Fibroblast of mammary gland (primary cell): Measurements from ENCODE around the gene MLC1.

Experiments used
- DNase-seq: peaks from one replicate; pipeline ENCODE4 v3.0.0-alpha.2; 2010; ENCODE audit warnings: low read depth
- H3K4me3 ChIP-seq: 2 replicates; pipeline ENCODE4 v1.5.1; 2011; ENCODE audit warnings: low read depth, mild to moderate bottlenecking, low read length, moderate library complexity; ENCODE audit not compliant: control insufficient read depth
- CTCF ChIP-seq: conservative IDR thresholded peaks from 2 replicates; pipeline ENCODE4 v1.5.1; 2011; ENCODE audit warnings: low read depth, low read length, inconsistent platforms; ENCODE audit not compliant: control insufficient read depth, insufficient read depth

Gene MLC1

DNA sequence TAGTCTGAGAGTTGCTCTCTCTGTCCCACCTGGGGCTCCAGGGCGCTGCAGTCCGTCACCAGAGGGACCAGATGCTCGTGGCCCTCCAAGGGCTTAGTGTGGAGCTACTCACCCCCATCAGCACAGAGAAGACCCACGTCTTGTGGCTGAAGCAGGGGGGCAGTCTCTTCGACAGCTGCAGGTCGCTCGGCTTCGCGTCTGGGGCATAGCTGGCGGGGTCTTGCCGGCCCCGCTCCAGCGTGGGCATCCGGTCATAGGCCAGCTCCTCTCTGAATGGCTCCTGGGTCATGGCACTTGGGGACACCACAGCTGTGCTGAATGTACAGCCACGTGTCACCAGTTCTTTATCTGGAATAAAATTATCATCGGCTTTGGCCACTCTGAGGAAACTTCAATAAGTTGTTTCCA, 608 bp downstream of the MLC1 start:
- H3K4me3 ChIP-seq: no peak overlapping the region
- no peak for TF ChIP-seq CTCF
- DNase-seq: no peak

- DNase-seq: no peak
- TF ChIP-seq CTCF: no peak
- H3K4me3 ChIP-seq: no peak overlapping the region
Observed at GRCh38 chr22:50084080-50084477, 1.1 kb downstream of the MLC1 start.

DNA sequence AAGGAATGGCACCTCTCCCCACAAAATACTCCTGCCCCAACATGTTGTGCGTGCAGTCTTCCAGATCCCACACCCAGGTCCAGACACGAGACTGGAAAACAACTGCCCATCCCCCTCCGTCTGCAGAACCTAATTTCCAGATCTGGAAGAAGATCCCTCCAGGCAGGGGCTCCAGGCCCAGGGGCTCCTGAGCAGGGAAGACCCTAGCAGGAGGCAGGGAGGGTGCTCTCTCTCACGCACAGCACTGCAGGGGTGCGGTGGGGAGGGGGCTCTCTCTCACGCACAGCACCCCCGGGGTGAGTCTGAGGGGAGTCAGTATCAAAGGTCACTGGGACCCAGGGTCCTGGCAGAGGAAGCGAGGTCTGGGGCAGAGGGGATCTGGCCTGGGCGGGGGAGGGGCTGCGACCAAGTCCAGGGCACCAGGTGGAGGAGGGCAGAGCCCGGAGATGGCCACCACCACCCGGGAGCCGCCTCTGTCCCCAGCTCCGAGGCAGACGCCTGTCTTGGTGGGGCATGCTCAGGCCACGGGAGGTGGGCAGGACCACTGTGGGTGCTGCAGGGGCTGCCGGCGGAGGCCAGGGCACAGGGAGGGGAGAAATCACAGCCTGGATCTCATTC, 1.7 kb downstream of the MLC1 start:
- no peak overlapping the region for H3K4me3 ChIP-seq

GRCh38 chr22:50082961-50083461, 2.2 kb downstream of the MLC1 start:
- DNase-seq: no peak

More for the DNA sequence above, 1.7 kb downstream of the MLC1 start:
- DNase-seq: no peak
- no peak for TF ChIP-seq CTCF

DNA sequence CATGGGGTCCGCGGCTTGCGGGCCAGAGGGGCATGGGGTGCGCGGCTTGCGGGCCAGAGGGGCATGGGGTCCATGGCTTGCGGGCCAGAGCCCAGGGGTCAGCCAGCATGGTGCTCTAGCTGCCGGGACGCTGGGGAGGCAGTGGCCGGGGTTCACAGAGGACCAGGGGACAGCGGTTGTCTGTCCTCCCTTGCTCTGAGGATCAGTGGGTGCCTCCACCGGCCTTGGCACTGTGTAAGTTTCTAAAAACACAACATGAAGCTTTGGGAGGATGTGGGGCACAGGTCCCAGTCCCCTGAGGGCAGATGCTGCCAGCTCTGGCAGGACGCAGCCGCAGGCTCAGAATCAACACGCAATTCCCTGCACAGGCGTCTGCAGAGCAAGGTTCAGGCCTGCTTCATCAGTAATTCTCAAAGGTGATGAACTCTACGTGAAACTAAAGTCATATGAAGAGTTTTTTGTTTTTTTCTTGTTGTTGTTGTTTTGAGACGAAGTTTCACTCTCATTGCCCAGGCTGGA, 3.0 kb downstream of the MLC1 start:
- TF ChIP-seq CTCF: no peak
- no peak overlapping the region for H3K4me3 ChIP-seq
- DNase-seq: no peak

More at GRCh38 chr22:50082961-50083461, 2.2 kb downstream of the MLC1 start:
- no peak for TF ChIP-seq CTCF
- no peak overlapping the region for H3K4me3 ChIP-seq

DNA sequence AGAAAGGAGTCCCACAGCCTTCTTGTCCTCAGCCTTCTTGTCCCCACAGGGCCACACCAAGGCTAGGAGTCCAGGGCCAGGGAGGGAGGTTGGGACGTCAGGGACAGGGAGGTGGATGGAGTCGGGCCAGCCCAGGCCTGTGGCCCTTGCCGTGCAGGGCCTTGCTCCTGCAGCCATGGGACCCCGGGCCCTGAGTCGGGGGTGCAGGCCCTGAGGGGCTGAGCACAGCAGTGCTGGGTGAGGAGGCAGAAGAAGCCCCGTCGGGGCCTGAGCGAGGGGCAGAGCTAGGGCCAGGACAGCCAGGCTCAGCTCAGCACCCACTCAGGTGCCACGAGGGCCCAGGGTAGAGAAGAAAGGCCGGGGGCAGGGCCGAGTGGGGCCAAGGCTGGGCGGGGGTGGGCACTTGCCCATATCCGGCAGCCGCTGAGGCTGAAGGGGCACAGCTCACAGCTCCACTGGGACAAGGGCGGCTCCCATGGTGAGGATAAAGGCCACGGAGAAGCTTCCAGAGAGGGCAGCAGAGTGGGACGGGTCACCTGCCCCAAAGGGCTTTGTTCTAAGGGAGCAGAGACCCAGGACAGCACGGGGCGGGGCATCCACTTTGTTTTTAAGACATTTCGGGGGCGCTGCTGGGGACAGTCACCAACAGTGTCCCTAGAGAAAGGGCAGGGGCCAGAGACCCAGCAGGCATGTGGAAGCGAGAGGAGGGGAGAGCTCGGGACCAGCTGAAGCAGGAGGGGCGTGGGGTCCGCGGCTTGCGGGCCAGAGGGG, 3.6 kb downstream of the MLC1 start:
- DNase-seq: no peak
- H3K4me3 ChIP-seq: no peak overlapping the region

More for the DNA sequence above, 3.6 kb downstream of the MLC1 start:
- TF ChIP-seq CTCF: no peak
